Spleen (tissue), 7 donors: Measurements from ENCODE around the gene ATE1.

ENCODE experiments used
- CTCF ChIP-seq, 11 experiments: fragments of 200-600 bp in 7 of 11; fragments of 450-650 bp in 4 of 11; sonication (generic) in 4 of 11; IDR thresholded peaks in 8 of 11; conservative IDR thresholded peaks in 3 of 11; 1 replicate in 7 of 11; 2 replicates in 4 of 11; pipeline versions ENCODE4 v1.4.0 to v1.8.0; 2016 to 2021; ENCODE audit warnings: antibody characterized with exemption in 11 of 11, inconsistent platforms in 4 of 11, mild to moderate bottlenecking in 1 of 11
- POLR2A ChIP-seq, 3 donors: fragments of 450-650 bp; IDR thresholded peaks; one replicate each; pipeline ENCODE4 v1.5.1; 2017; ENCODE audit warnings: antibody characterized with exemption in 3 of 3, mild to moderate bottlenecking in 1 of 3
- POLR2AphosphoS5 ChIP-seq, 3 donors: sonication (generic); formaldehyde crosslinking; IDR thresholded peaks; one replicate each; pipeline ENCODE4 v1.5.1; 2017; ENCODE audit warnings: antibody characterized with exemption in 3 of 3
- donor health status: DM: no; HTN: no; CAD: no; lungs with moderate emphysema.
- donor health status: DM: no; HTN: no; CAD: no.
- donor health status: DM: no; HTN: no; CAD: no.

- TF ChIP-seq POLR2A (IDR thresholded peaks at IDR 0.05) (no peak), CTCF (IDR thresholded peaks at IDR 0.05 in 8 of 11, conservative IDR thresholded peaks at IDR 0.05 in 3 of 11) (no peak), POLR2AphosphoS5 (IDR thresholded peaks at IDR 0.05) (no peak)
Measured at GRCh38 chr10:121808835-121809234, 119.0 kb downstream of the ATE1 start.
